Measurements from ENCODE around the gene DAB1. TPM values are rescaled to one million over a fixed set of nuclear protein-coding genes. Genes with fewer than 3 reads are reported as not detected.

DAB1 gene
- total RNA-seq, 5 donors from 2014 or later (not counting 1 experiment from before 2014, with no cell fraction given), result 0.82 to 3.7 (median 1.5) TPM

DNA sequence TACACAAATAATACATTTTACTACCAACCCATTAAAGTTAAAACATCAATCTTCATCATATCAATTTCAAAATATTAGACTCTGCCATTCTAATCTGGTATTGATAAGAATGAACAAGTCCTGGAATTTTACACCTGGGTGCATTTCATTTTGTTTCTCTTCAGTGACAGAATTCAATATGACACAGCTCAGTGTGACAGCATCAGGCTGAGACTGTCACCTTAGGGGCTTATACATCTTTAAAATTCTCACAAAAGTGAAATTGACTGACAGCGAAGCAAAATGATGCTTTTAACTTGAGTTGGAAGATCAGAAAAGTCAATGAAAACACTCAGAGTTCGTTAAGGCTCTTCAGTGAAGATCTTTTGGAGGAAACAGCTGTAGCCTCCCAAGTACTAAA lies 213.0 kb downstream of the DAB1 start:
- Histone ChIP-seq H3K9me3 (no peaks in the 10 kb centered on the region), H3K27ac (ENCODE audit: low read length) (no peak overlapping the region), H3K36me3 (ENCODE audit: control insufficient read depth in 2 of 2, extremely low read depth in 1 of 2, insufficient read depth in 1 of 2, low read length in 1 of 2) (no peaks in the 10 kb centered on the region), H3K4me1 (ENCODE audit: control insufficient read depth in 1 of 2, extremely low read depth in 1 of 2, insufficient read depth in 2 of 2, low read length in 2 of 2) (no peaks in the 10 kb centered on the region), H3K4me3 (ENCODE audit: control insufficient read depth in 1 of 2, extremely low read depth in 1 of 2, low read length in 1 of 2) (no peak overlapping the region), H3K27me3 (replicated peaks in 1 of 2; ENCODE audit: control insufficient read depth in 2 of 2, extremely low read depth in 1 of 2, insufficient read depth in 2 of 2, low read length in 1 of 2) (no peaks in the 10 kb centered on the region)
- POLR2A ChIA-PET, result no interaction called here
- CTCF ChIA-PET, result no interaction called here
- no peaks in the 10 kb centered on the region for H3K36me3 Mint-ChIP-seq
- 17% methylated on average over 1 of the region's 2 CpGs for WGBS (ENCODE audit: insufficient coverage)
- no peaks in the 10 kb centered on the region for H3K9me3 Mint-ChIP-seq
- no peak overlapping the region for H3K4me3 Mint-ChIP-seq
- ATAC-seq (replicated peaks in 1 of 4) (no peak), DNase-seq (no peak)
- no peaks in the 10 kb centered on the region for H3K27me3 Mint-ChIP-seq
- H3K27ac Mint-ChIP-seq, result no peak overlapping the region
- no peaks in the 10 kb centered on the region for H3K4me1 Mint-ChIP-seq

DNA sequence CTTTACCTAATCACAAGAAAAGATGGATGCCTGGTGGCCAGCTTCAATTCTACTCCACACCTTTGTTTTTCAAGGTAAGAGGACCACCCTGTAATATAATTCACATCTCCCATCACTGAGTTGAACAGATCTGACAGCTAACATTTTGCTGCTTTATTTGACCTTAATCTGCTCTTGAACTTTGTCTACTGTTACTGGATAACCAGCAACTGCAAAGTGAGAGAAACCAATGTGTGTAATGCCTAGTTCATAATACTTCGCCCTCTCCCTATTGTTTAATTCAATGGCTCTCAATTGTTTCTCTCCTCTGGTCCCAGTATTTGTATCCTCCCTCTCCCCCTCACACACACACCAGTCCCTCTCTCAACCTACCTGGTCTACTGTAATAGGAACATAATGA lies 214.4 kb downstream of the DAB1 start:
- H3K27me3 ChIP-seq (replicated peaks in 1 of 2; ENCODE audit: control insufficient read depth in 2 of 2, extremely low read depth in 1 of 2, insufficient read depth in 2 of 2, low read length in 1 of 2), result no peaks in the 10 kb centered on the region
- no peak overlapping the region for H3K4me3 ChIP-seq (ENCODE audit: control insufficient read depth in 1 of 2, extremely low read depth in 1 of 2, low read length in 1 of 2)
- H3K36me3 ChIP-seq (ENCODE audit: control insufficient read depth in 2 of 2, extremely low read depth in 1 of 2, insufficient read depth in 1 of 2, low read length in 1 of 2), result no peaks in the 10 kb centered on the region
- H3K9me3 Mint-ChIP-seq, result peaks cover 0 to 3% (median 0%) of the 10 kb centered on the region in 3 donors
- H3K4me1 Mint-ChIP-seq, result no peaks in the 10 kb centered on the region
- ChIA-PET POLR2A (no interaction called here), CTCF (no interaction called here)
- WGBS (ENCODE audit: insufficient coverage), result no CpG with 5 or more reads among the region's 1 CpG
- no peak overlapping the region for H3K27ac Mint-ChIP-seq
- no peaks in the 10 kb centered on the region for H3K9me3 ChIP-seq
- no peak overlapping the region for H3K4me3 Mint-ChIP-seq
- no peak overlapping the region for H3K27ac ChIP-seq (ENCODE audit: low read length)
- H3K27me3 Mint-ChIP-seq, result peaks cover 0 to 4% of the 10 kb centered on the region in 2 donors
- no peaks in the 10 kb centered on the region for H3K4me1 ChIP-seq (ENCODE audit: control insufficient read depth in 1 of 2, extremely low read depth in 1 of 2, insufficient read depth in 2 of 2, low read length in 2 of 2)
- no peak for DNase-seq
- no peaks in the 10 kb centered on the region for H3K36me3 Mint-ChIP-seq
- ATAC-seq (replicated peaks in 1 of 4), result no peak

DNA sequence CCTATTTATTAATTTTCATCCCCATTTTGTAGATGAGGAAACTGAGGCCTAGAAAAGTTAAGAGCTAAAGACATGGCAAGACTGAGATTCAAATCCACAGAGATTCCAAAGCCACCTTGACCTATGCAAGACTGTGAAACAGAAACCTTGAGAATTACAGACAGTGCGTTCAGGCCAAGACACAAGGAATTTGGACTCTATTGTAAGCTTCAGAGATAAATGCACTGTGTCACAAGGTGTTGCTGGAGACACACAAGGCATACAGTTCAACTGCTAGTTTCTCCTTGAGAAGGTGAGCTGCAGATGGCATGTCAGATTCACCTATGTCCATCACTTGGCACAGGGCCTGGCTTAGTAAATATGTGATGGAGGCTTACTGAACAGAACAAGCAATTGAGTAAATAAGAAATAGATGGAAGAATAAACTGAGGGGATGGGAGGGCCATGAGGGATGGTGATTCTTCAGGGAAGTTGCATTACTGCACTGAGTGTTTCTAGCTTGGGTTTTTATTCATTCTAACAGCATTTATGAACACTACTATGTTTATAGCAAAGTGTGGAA lies 215.0 kb downstream of the DAB1 start:
- Histone ChIP-seq H3K4me3 (ENCODE audit: control insufficient read depth in 1 of 2, extremely low read depth in 1 of 2, low read length in 1 of 2) (no peak overlapping the region), H3K27me3 (replicated peaks in 1 of 2; ENCODE audit: control insufficient read depth in 2 of 2, extremely low read depth in 1 of 2, insufficient read depth in 2 of 2, low read length in 1 of 2) (no peaks in the 10 kb centered on the region), H3K27ac (ENCODE audit: low read length) (no peak overlapping the region), H3K9me3 (no peaks in the 10 kb centered on the region), H3K36me3 (ENCODE audit: control insufficient read depth in 2 of 2, extremely low read depth in 1 of 2, insufficient read depth in 1 of 2, low read length in 1 of 2) (no peaks in the 10 kb centered on the region), H3K4me1 (ENCODE audit: control insufficient read depth in 1 of 2, extremely low read depth in 1 of 2, insufficient read depth in 2 of 2, low read length in 2 of 2) (no peaks in the 10 kb centered on the region)
- DNase-seq, result no peak
- WGBS (ENCODE audit: insufficient coverage), result 85% methylated on average over 1 of the region's 1 CpG
- CTCF ChIA-PET, result no interaction called here
- ATAC-seq (replicated peaks in 1 of 4), result no peak
- Mint-ChIP-seq H3K4me3 (no peak overlapping the region), H3K27me3 (peaks cover 0 to 7% of the 10 kb centered on the region in 2 donors), H3K9me3 (peaks cover 0 to 3% (median 0%) of the 10 kb centered on the region in 3 donors), H3K36me3 (no peaks in the 10 kb centered on the region), H3K4me1 (no peaks in the 10 kb centered on the region), H3K27ac (no peak overlapping the region)
- POLR2A ChIA-PET, result no interaction called here

DNA sequence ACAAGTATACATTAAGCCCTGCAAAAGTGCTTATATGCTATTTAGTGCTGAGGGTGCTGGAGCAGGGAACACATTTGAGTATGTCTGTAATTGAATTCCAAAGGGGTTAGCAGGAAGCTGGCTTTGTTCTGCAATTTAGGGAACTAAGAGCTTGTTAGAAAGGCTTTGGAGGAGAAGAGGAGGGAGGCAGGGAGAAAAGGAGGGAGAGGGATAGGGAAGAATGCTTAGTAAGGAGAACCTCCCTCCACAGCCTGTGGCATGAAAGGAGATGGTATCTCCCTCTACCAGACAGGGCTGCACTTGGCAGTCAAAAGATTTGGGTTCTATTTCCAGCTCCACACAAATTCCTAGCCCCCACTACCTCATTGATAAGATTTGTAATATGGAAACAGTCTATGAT lies 217.8 kb downstream of the DAB1 start:
- H3K4me1 Mint-ChIP-seq, result no peaks in the 10 kb centered on the region
- Histone ChIP-seq H3K9me3 (no peaks in the 10 kb centered on the region), H3K4me1 (ENCODE audit: control insufficient read depth in 1 of 2, extremely low read depth in 1 of 2, insufficient read depth in 2 of 2, low read length in 2 of 2) (no peaks in the 10 kb centered on the region), H3K36me3 (ENCODE audit: control insufficient read depth in 2 of 2, extremely low read depth in 1 of 2, insufficient read depth in 1 of 2, low read length in 1 of 2) (no peaks in the 10 kb centered on the region), H3K27ac (ENCODE audit: low read length) (no peak overlapping the region), H3K27me3 (replicated peaks in 1 of 2; ENCODE audit: control insufficient read depth in 2 of 2, extremely low read depth in 1 of 2, insufficient read depth in 2 of 2, low read length in 1 of 2) (no peaks in the 10 kb centered on the region), H3K4me3 (ENCODE audit: control insufficient read depth in 1 of 2, extremely low read depth in 1 of 2, low read length in 1 of 2) (no peak overlapping the region)
- ChIA-PET CTCF (no interaction called here), POLR2A (no interaction called here)
- no peak overlapping the region for H3K4me3 Mint-ChIP-seq
- H3K9me3 Mint-ChIP-seq, result peaks cover 0 to 7% (median 0%) of the 10 kb centered on the region in 3 donors
- H3K27ac Mint-ChIP-seq, result no peak overlapping the region
- no peaks in the 10 kb centered on the region for H3K36me3 Mint-ChIP-seq
- DNase-seq (no peak), ATAC-seq (replicated peaks in 1 of 4) (no peak)
- H3K27me3 Mint-ChIP-seq, result peaks cover 0 to 7% of the 10 kb centered on the region in 2 donors

DNA sequence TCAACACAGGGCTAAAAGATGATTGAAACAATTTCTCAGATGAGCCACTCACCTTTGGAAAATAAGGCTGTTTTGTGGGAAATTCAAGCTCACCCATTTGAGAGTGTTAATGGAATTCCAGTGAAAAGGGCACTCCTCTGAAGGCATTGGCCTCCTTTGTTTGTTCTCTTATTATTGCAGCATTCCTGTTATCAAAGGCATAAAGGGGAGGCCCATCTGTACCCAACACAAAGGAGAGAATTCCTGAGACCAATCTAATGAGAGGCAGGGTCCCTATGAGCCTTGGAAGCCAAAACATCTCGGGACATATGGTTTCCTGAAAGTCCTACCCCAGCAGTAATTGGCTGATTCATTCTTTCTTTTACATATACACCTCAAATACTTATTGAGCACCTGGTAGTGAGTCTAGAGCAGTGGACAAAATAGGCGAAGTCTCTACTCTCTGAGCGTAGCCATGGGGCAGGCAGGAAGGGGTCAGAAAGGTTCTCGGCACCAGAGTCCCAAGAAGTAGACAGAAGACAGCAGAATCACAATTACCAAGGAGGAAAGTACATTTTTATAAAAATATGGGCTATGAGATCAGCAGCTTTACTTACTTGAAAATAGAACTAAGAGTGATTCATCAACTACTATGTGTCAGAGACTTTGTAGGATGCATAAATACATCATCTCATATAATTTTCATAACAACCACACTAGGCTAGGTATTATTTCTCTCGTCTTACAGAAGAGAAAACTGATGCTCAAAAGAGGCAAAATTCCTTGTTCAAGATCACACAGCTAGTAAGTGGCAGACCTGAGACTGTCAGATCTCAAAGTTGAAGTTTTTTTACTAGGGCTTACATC lies 218.7 kb downstream of the DAB1 start:
- ChIA-PET CTCF (no interaction called here), POLR2A (no interaction called here)
- Histone ChIP-seq H3K4me1 (ENCODE audit: control insufficient read depth in 1 of 2, extremely low read depth in 1 of 2, insufficient read depth in 2 of 2, low read length in 2 of 2) (no peaks in the 10 kb centered on the region), H3K36me3 (ENCODE audit: control insufficient read depth in 2 of 2, extremely low read depth in 1 of 2, insufficient read depth in 1 of 2, low read length in 1 of 2) (no peaks in the 10 kb centered on the region), H3K27ac (ENCODE audit: low read length) (no peak overlapping the region), H3K9me3 (no peaks in the 10 kb centered on the region), H3K4me3 (ENCODE audit: control insufficient read depth in 1 of 2, extremely low read depth in 1 of 2, low read length in 1 of 2) (no peak overlapping the region), H3K27me3 (replicated peaks in 1 of 2; ENCODE audit: control insufficient read depth in 2 of 2, extremely low read depth in 1 of 2, insufficient read depth in 2 of 2, low read length in 1 of 2) (no peaks in the 10 kb centered on the region)
- Mint-ChIP-seq H3K9me3 (peaks cover 0 to 7% (median 0%) of the 10 kb centered on the region in 3 donors), H3K27me3 (peaks cover 0 to 7% of the 10 kb centered on the region in 2 donors), H3K36me3 (no peaks in the 10 kb centered on the region), H3K27ac (no peak overlapping the region), H3K4me1 (no peaks in the 10 kb centered on the region), H3K4me3 (no peak overlapping the region)
- WGBS (ENCODE audit: insufficient coverage), result 40% methylated on average over 1 of the region's 5 CpGs
- ATAC-seq (replicated peaks in 1 of 4) (no peak), DNase-seq (no peak)

DNA sequence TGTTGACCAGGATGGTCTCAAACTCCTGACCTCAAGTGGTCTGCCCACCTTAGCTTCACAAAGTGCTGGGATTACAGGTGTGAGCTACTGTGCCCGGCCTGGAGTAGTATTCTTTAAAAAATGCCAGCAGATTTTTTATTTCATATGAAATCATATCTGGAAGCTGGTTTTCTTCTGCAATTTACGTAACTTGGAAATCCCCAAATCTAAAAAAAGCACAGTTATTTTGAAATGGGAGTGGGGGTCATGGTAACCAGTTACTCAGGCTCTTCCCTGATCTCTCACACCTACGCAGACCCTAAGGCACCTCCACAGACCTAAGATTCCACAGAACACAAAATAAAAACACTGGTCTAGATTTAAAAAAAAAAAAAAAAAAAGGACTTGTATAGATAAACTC lies 219.8 kb downstream of the DAB1 start:
- H3K4me3 Mint-ChIP-seq, result no peak overlapping the region
- H3K4me1 Mint-ChIP-seq, result no peaks in the 10 kb centered on the region
- peaks cover 0 to 7% (median 0%) of the 10 kb centered on the region in 3 donors for H3K9me3 Mint-ChIP-seq
- ATAC-seq (replicated peaks in 1 of 4) (no peak), DNase-seq (no peak)
- Histone ChIP-seq H3K36me3 (ENCODE audit: control insufficient read depth in 2 of 2, extremely low read depth in 1 of 2, insufficient read depth in 1 of 2, low read length in 1 of 2) (no peaks in the 10 kb centered on the region), H3K27ac (ENCODE audit: low read length) (no peak overlapping the region), H3K4me3 (ENCODE audit: control insufficient read depth in 1 of 2, extremely low read depth in 1 of 2, low read length in 1 of 2) (no peak overlapping the region), H3K4me1 (ENCODE audit: control insufficient read depth in 1 of 2, extremely low read depth in 1 of 2, insufficient read depth in 2 of 2, low read length in 2 of 2) (no peaks in the 10 kb centered on the region), H3K27me3 (replicated peaks in 1 of 2; ENCODE audit: control insufficient read depth in 2 of 2, extremely low read depth in 1 of 2, insufficient read depth in 2 of 2, low read length in 1 of 2) (no peaks in the 10 kb centered on the region), H3K9me3 (no peaks in the 10 kb centered on the region)
- CTCF ChIA-PET, result no interaction called here
- WGBS (ENCODE audit: insufficient coverage), result no CpG with 5 or more reads among the region's 3 CpGs
- no peaks in the 10 kb centered on the region for H3K36me3 Mint-ChIP-seq
- H3K27me3 Mint-ChIP-seq, result peaks cover 0 to 7% of the 10 kb centered on the region in 2 donors
- POLR2A ChIA-PET, result no interaction called here
- no peak overlapping the region for H3K27ac Mint-ChIP-seq

Data from T-cell (primary cell).